ENCODE measurements around the gene DACT3. TPM values are rescaled to one million over a fixed set of nuclear protein-coding genes. Genes with fewer than 3 reads are reported as not detected.
A peak's percentile ranks its signal among the peaks of the same experiment; 100 is the strongest.

DACT3 gene
- total RNA-seq, 4 donors from 2014 or later, result 0.31 to 0.79 (median 0.52) TPM

DNA sequence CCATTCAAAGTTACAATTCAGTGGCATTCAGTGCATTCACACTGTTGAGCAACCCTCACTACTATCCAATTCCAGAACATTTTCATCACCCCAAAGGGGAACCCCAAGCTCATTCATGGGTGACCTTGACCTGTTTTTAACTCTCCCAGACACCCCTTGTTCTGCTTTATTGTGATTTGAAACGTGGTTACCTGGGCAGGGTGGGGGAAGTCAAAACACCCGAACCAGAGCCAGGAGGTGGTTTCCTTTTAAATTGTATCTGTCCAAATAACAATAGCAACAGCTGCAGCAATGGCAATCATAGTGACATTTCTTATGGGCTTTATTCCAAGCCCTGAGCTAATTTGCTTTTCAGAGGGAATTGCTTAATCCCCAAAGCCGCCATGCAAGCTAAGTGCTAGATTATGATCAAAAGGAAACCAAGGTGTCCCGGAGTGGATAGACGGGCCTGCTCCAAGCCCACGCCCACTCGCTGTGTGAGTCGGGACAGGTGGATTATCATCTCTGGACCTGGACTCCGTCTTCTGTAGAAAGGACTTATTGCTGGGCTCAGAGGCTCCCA, 42.2 kb downstream of the DACT3 start:
- DNase-seq (ENCODE audit: low spot score) (no peak), ATAC-seq (ENCODE audit: low FRiP score) (no peak)
- no peak for TF ChIP-seq CTCF (IDR thresholded peaks at IDR 0.05)

DNA sequence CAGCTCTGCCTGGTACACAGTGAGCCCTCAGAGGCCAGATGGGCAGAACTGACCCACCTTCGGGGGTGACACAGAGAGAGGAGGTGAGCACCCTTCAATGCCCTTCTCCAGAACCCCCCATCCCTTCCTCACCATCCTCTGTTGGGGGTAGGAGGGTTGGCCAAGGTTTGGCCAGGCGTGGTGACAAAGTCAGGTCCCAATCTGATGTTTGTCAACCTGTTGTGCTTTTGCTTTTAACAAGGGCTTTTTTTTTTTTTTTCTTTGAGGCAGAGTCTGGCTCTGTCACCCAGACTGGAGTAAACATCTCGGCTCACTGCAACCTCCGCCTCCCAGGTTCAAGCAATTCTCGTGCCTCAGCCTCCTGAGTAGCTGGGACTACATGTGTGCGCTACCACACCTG, 43.4 kb downstream of the DACT3 start:
- no peak for TF ChIP-seq CTCF (IDR thresholded peaks at IDR 0.05)
- DNase-seq (ENCODE audit: low spot score), result no peak
- ATAC-seq (ENCODE audit: low FRiP score), result no peak

DNA sequence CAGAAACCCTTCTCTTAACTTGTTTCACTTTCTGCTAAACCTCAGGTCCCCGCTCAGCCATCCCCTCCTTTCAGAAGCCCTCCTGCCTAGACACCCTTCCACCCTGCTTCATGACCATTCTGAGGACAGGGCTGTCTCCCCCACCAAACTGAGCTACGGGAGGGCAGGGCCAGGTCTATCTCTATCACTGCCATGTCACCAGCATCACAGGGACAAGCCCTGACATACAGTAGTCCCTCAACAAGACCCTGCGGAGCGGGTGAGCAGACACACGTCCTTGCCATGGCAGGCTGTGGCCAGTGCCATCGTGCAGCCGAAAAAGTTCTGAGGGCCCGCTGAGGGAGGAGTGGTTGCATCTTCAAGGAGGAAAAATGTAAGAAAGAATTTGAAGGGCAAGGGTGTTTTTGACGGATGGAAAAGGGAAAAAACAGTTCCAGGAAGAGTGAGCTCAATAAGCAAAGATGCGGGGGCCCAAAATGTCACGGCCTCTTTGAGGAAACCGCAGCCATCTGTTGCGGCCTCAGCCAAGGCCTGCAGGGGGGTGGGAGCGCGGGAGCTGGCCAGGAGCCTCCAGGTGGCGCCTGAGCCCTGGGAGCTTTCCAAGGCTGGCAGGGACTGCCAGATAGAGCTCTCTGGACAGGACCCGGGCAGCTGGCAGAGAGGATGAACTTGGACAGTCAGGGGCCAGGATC, 44.2 kb downstream of the DACT3 start:
- ATAC-seq (ENCODE audit: low FRiP score), result no peak
- TF ChIP-seq CTCF (IDR thresholded peaks at IDR 0.05), result no peak
- DNase-seq (ENCODE audit: low spot score), result no peak

DNA sequence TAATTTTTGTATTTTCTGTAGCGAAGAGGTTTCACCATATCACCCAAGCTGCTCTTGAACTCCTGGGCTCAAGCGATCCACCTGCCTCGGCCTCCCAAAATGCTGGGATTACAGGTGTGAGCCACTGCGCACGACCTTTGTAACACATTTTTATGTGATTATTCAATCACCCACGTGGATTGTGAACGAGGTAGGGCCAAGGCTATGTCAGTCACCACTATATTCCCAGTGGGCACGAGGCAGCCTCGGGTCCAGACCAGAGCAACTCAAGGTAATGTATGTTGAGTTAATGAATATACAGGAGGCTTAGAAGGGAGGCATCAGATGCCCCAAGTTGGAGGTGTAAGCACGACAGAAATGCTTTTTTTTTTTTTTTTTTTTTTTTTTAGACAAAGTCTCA, 45.0 kb downstream of the DACT3 start:
- no peak for ATAC-seq (ENCODE audit: low FRiP score)
- no peak for TF ChIP-seq CTCF (IDR thresholded peaks at IDR 0.05)
- DNase-seq (ENCODE audit: low spot score), result no peak

- peak in 1 of 3 donors; percentile 86 for TF ChIP-seq CTCF (IDR thresholded peaks at IDR 0.05)
- DNase-seq (ENCODE audit: low spot score) (peak; percentile 87), ATAC-seq (ENCODE audit: low FRiP score) (peak; percentile 86)
Measured at GRCh38 chr19:46614114-46614722, 46.8 kb downstream of the DACT3 start.

DNA sequence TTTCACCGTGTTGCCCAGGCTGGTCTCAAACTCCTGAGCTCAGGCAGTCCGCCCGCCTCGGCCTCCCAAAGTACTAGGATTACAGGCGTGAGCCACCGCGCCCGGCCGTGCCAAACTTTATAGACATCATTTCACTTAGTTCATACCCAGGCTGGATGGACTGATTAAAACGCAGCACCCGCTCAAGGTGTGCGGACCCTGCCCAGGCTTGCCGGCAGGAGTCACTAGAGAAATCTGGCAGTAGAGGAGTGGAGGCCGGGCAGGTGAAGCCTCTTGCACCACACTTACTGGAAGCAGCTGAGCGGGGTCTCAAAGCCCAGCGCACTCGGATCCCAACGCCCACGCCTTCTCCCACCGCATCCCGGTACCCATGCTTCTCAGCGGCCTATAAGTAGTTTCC, 47.5 kb downstream of the DACT3 start:
- ATAC-seq (ENCODE audit: low FRiP score) (no peak), DNase-seq (ENCODE audit: low spot score) (no peak)
- TF ChIP-seq CTCF (IDR thresholded peaks at IDR 0.05), result no peak

DNA sequence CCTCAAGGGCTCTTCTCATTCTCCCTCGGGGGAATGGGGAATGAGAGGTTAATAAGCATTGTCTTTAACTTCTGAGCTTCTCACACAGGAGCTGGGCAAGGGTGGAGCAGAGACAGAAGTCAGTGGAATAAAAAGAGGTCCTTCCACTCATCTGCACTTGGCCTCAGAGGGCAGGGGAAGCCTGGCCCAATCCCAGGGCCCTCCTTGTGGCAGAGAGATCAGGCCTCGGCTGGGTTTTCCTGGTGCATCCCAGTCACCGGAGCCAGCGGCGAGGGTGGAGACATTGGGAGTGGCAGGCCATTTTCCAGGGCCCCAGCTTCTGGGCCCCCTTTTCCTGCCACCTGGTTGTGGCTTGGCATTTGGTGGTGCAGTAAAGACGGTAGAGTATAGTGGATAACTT, 49.2 kb downstream of the DACT3 start:
- no peak for DNase-seq (ENCODE audit: low spot score)
- ATAC-seq (ENCODE audit: low FRiP score), result no peak
- no peak for TF ChIP-seq CTCF (IDR thresholded peaks at IDR 0.05)

Measured in omental fat pad (tissue), 4 donors.